Measurements from ENCODE around the gene NR1H2. TPM values are rescaled to one million over a fixed set of nuclear protein-coding genes. Genes with fewer than 3 reads are reported as not detected.
A peak's percentile ranks its signal among the peaks of the same experiment; 100 is the strongest.

The NR1H2 gene
- total RNA-seq, 3 donors from 2014 or later: 106 to 107 (median 106) TPM

DNA sequence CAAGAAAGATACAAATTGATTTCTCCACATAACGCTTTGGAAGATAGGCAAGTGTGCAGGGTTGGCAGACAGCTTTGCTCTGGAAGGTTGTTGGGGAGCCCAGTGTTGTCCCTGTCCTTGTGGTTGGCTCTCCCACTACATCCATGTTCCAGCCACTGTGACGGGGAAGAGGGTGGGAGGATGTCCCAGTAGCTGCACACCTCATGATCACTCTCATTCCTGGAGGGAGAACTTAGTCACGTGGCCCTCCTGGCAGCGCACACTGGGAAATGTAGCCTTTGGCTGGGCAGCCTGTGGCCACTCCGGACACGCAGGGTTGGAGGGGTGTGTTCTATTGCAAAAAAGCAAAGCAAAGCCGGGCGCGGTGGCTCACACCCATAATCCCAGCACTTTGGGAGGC is 17.8 kb downstream of the NR1H2 start:
- DNase-seq (no peak), ATAC-seq (no peak)
- Mint-ChIP-seq H3K9me3 (no peaks in the 10 kb centered on the region), H3K27me3 (ENCODE audit: low read depth) (no peaks in the 10 kb centered on the region), H3K4me3 (no peak overlapping the region), H3K36me3 (ENCODE audit: insufficient read depth) (peaks cover 14% of the 10 kb centered on the region), H3K4me1 (ENCODE audit: low read depth) (no peaks in the 10 kb centered on the region)

DNA sequence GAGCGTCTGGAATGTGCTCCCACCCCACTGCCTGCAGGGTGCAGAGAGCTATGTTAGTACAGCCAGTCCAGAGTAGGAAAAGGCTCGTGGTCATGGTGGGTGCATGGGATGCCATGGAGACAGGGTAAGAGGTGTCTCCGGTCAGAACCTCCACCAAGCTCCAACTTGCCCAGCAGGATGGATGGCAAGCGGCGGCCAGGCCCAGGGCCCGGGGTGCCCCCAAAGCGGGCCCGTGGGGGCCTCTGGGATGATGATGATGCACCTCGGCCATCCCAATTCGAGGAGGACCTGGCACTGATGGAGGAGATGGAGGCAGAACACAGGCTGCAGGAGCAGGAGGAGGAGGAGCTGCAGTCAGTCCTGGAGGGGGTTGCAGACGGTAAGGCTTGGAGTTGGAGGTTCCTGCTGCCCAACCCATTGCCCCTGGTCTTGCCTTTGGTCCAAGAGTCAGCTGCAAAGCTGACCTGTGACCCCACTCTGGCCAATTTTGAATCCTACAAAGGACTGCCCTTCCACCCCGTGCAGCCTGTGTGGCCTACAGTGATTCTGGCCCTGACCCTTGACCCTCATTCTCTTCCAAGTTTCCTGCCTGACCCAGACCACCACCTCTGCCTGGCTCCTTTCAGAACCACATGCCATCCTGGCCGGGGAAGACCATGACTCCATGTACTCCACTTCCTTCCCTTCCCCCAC is 22.6 kb downstream of the NR1H2 start:
- no peaks in the 10 kb centered on the region for H3K9me3 Mint-ChIP-seq
- DNase-seq (no peak), ATAC-seq (no peak)
- no peak overlapping the region for H3K4me3 Mint-ChIP-seq
- H3K4me1 Mint-ChIP-seq (ENCODE audit: low read depth): no peaks in the 10 kb centered on the region
- H3K27me3 Mint-ChIP-seq (ENCODE audit: low read depth): no peaks in the 10 kb centered on the region
- peaks cover 8% of the 10 kb centered on the region for H3K36me3 Mint-ChIP-seq (ENCODE audit: insufficient read depth)

GRCh38 chr19:50399368-50399745 is 23.1 kb downstream of the NR1H2 start:
- peaks cover 7% of the 10 kb centered on the region for H3K36me3 Mint-ChIP-seq (ENCODE audit: insufficient read depth)
- ATAC-seq: no peak
- no peaks in the 10 kb centered on the region for H3K27me3 Mint-ChIP-seq (ENCODE audit: low read depth)

GRCh38 chr19:50401605-50402450 is 25.6 kb downstream of the NR1H2 start:
- no peaks in the 10 kb centered on the region for H3K27me3 Mint-ChIP-seq (ENCODE audit: low read depth)
- no peak for ATAC-seq

More at GRCh38 chr19:50399368-50399745, 23.1 kb downstream of the NR1H2 start:
- DNase-seq: no peak
- Mint-ChIP-seq H3K4me1 (ENCODE audit: low read depth) (no peaks in the 10 kb centered on the region), H3K9me3 (no peaks in the 10 kb centered on the region), H3K4me3 (no peak overlapping the region)

DNA sequence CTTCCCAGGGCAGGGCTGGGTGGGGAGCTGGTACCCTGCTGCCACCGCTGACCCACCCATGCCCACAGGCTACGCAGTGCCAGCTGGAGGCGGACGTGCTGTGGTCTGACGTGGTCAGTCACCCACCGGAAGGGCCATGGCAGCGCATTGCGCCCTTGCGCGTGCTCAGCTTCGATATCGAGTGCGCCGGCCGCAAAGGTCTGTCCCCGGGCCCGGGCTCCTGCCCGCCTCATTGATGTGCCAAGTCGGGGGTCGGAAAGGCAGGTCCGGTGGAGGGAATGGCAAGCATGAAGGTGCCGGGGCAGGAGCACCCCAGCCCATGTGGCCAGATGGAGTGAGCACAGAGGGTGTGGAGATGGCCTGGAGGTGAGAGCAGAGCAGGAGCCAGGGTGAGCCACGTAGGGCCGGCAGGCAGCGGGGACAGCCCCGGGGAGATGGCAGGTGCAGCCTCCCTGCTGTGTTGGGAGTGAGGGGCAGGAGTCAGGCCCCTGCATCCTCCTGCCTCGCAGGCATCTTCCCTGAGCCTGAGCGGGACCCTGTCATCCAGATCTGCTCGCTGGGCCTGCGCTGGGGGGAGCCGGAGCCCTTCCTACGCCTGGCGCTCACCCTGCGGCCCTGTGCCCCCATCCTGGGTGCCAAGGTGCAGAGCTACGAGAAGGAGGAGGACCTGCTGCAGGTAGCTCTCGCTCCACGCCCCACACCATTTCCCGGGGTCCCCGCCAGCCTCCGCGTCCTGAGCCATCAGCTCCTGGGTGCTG is 26.5 kb downstream of the NR1H2 start:
- DNase-seq (no peak), ATAC-seq (no peak)
- H3K4me1 Mint-ChIP-seq (ENCODE audit: low read depth): no peaks in the 10 kb centered on the region
- no peaks in the 10 kb centered on the region for H3K27me3 Mint-ChIP-seq (ENCODE audit: low read depth)
- no peak overlapping the region for H3K4me3 Mint-ChIP-seq
- no peaks in the 10 kb centered on the region for H3K9me3 Mint-ChIP-seq
- H3K36me3 Mint-ChIP-seq (ENCODE audit: insufficient read depth): peaks cover 8% of the 10 kb centered on the region

More at GRCh38 chr19:50401605-50402450, 25.6 kb downstream of the NR1H2 start:
- H3K36me3 Mint-ChIP-seq (ENCODE audit: insufficient read depth): peaks cover 8% of the 10 kb centered on the region
- no peak for DNase-seq
- H3K4me1 Mint-ChIP-seq (ENCODE audit: low read depth): no peaks in the 10 kb centered on the region
- H3K9me3 Mint-ChIP-seq: no peaks in the 10 kb centered on the region
- H3K4me3 Mint-ChIP-seq: no peak overlapping the region

DNA sequence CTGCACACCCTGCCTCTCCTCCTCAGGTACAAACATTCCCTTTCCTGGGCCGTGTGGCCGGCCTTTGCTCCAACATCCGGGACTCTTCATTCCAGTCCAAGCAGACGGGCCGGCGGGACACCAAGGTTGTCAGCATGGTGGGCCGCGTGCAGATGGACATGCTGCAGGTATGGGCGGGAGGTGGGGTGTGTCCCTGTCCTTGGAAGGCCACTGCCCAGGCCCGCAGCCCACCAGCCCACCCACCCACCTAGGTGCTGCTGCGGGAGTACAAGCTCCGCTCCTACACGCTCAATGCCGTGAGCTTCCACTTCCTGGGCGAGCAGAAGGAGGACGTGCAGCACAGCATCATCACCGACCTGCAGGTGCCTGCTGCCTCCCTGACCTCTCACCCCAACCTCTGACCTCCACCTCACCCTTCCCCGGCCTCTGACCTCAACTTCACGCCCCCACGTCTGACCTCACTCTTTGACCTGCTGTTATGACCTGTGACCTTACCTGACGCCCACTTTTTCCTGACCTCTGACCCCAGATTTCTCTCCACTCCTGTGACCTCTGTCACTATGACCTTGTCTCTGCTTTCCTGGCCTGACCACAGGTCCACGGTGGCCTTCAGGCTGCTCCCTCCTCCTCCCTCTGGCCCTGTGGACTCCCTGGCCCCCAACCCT is 30.0 kb downstream of the NR1H2 start:
- Mint-ChIP-seq H3K9me3 (no peaks in the 10 kb centered on the region), H3K36me3 (ENCODE audit: insufficient read depth) (peaks cover 7% of the 10 kb centered on the region), H3K4me3 (no peak overlapping the region), H3K4me1 (ENCODE audit: low read depth) (no peaks in the 10 kb centered on the region), H3K27me3 (ENCODE audit: low read depth) (no peaks in the 10 kb centered on the region)
- ATAC-seq (no peak), DNase-seq (no peak)

DNA sequence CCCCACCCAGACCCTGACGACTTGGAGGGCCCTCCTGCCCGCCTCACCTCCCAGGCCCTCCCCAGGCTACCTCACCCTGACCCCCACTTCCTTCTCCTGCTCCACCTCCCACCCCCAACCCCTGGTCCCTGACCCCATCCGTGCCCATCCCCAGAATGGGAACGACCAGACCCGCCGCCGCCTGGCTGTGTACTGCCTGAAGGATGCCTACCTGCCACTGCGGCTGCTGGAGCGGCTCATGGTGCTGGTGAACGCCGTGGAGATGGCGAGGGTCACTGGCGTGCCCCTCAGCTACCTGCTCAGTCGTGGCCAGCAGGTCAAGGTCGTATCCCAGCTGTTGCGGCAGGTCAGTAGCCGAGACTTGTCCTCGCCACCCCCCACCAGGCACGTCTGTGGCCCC is 30.6 kb downstream of the NR1H2 start:
- Mint-ChIP-seq H3K9me3 (no peaks in the 10 kb centered on the region), H3K4me1 (ENCODE audit: low read depth) (no peaks in the 10 kb centered on the region), H3K27me3 (ENCODE audit: low read depth) (no peaks in the 10 kb centered on the region), H3K36me3 (ENCODE audit: insufficient read depth) (peaks cover 7% of the 10 kb centered on the region), H3K4me3 (no peak overlapping the region)
- ATAC-seq (no peak), DNase-seq (no peak)

DNA sequence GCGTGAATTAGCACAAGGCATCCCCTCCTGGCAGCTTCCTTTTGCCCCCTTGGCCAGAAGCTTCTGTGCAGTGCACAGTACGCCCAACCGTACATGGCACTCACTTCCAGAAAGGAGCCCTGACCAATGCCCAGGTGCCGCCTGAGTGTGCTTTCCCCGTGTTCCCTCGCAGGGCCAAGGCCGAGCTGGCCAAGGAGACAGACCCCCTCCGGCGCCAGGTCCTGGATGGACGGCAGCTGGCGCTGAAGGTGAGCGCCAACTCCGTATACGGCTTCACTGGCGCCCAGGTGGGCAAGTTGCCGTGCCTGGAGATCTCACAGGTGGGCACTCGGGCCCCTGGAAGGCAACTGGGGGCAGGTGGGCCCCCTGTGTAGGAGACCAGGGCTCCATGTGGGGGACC is 33.1 kb downstream of the NR1H2 start:
- ATAC-seq (no peak), DNase-seq (no peak)
- Mint-ChIP-seq H3K36me3 (ENCODE audit: insufficient read depth) (peaks cover 6% of the 10 kb centered on the region), H3K4me3 (no peak overlapping the region), H3K9me3 (no peaks in the 10 kb centered on the region), H3K27me3 (ENCODE audit: low read depth) (no peaks in the 10 kb centered on the region), H3K4me1 (ENCODE audit: low read depth) (no peaks in the 10 kb centered on the region)

DNA sequence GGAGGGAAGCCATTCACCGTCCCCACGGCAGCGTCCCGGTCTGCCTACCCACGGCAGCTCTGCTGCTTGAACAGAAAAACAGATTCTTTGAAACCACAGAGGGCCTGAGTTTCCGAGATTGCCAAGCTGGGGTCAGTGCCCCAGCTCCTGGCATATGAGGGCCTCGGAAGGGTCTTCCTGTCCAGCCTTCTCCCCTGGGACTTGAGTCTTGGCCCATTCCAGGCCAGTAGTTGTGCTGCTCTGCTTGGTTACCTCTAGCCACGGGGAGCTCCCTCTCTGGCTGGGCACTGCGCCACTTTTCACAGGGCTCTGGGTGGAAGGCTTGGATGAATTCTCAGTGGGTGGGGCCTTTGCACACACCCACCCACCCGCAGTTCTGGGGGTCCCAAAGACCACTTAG is 33.9 kb downstream of the NR1H2 start:
- no peaks in the 10 kb centered on the region for H3K4me1 Mint-ChIP-seq (ENCODE audit: low read depth)
- ATAC-seq (no peak), DNase-seq (no peak)
- H3K4me3 Mint-ChIP-seq: no peak overlapping the region
- H3K27me3 Mint-ChIP-seq (ENCODE audit: low read depth): no peaks in the 10 kb centered on the region
- H3K36me3 Mint-ChIP-seq (ENCODE audit: insufficient read depth): peaks cover 6% of the 10 kb centered on the region
- no peaks in the 10 kb centered on the region for H3K9me3 Mint-ChIP-seq

DNA sequence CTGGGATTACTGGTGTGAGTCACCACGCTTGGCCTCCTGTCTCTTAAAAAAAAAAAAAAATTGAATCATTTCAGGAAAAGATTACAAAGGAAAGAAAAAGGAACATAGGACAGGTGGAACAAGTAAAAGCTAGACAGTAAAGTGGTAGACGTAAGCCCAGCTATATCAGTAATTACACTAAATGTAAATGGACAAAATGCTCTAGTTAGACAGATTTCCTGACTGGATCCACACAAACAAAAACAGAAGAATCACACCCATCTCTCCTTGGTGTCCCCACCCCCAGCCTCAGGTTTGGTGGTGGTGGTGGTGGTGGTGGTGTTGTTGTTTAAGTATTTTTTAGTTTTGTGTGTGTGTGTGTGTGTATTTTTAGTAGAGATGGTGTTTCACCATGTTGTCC is 36.2 kb downstream of the NR1H2 start:
- Mint-ChIP-seq H3K4me1 (ENCODE audit: low read depth) (no peaks in the 10 kb centered on the region), H3K9me3 (no peaks in the 10 kb centered on the region), H3K27me3 (ENCODE audit: low read depth) (no peaks in the 10 kb centered on the region), H3K4me3 (no peak overlapping the region), H3K36me3 (ENCODE audit: insufficient read depth) (peaks cover 2% of the 10 kb centered on the region)
- no peak for ATAC-seq
- DNase-seq: no peak

DNA sequence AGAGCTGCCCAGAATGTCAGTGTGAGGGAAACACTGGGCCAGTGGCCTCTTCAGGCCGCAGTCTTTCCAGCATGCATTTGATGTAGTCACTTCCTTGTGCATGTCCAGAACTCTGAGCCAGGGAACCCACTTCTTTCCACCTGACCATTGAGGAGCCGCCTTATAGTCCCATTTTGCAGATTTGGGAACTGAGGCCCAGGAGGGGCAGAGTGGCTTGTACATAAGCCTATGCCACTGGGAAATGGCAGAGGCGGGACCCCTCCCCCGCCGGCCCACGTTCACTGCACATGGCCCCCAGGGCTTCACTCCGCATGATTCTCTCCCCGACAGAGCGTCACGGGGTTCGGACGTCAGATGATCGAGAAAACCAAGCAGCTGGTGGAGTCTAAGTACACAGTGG is 36.8 kb downstream of the NR1H2 start:
- no peak for DNase-seq
- ATAC-seq: no peak
- Mint-ChIP-seq H3K4me3 (no peak overlapping the region), H3K4me1 (ENCODE audit: low read depth) (no peaks in the 10 kb centered on the region), H3K36me3 (ENCODE audit: insufficient read depth) (peaks cover 2% of the 10 kb centered on the region), H3K9me3 (no peaks in the 10 kb centered on the region), H3K27me3 (ENCODE audit: low read depth) (no peaks in the 10 kb centered on the region)

GRCh38 chr19:50413531-50413930 is 37.3 kb downstream of the NR1H2 start:
- H3K36me3 Mint-ChIP-seq (ENCODE audit: insufficient read depth): peaks cover 2% of the 10 kb centered on the region
- H3K4me3 Mint-ChIP-seq: no peak overlapping the region
- no peaks in the 10 kb centered on the region for H3K4me1 Mint-ChIP-seq (ENCODE audit: low read depth)

GRCh38 chr19:50414864-50415660 is 38.8 kb downstream of the NR1H2 start:
- Mint-ChIP-seq H3K36me3 (ENCODE audit: insufficient read depth) (no peaks in the 10 kb centered on the region), H3K4me3 (no peak overlapping the region), H3K9me3 (no peaks in the 10 kb centered on the region), H3K27me3 (ENCODE audit: low read depth) (peaks cover 14% of the 10 kb centered on the region), H3K4me1 (ENCODE audit: low read depth) (peaks cover 5% of the 10 kb centered on the region)
- ATAC-seq: peak; percentile 80 to 82
- peak; percentile 77 for DNase-seq

More at GRCh38 chr19:50413531-50413930, 37.3 kb downstream of the NR1H2 start:
- ATAC-seq: no peak
- no peak for DNase-seq
- no peaks in the 10 kb centered on the region for H3K9me3 Mint-ChIP-seq
- peaks cover 3% of the 10 kb centered on the region for H3K27me3 Mint-ChIP-seq (ENCODE audit: low read depth)

All from activated T-cell treated with anti-CD3 and anti-CD28 coated beads, Interleukin-2, amount 50 U/mL, for 4 hours (primary cell).